OCI-LY1 (cell line): ENCODE measurements around the gene ATP11A.

Experiments used
- H2AFZ ChIP-seq: fragments of 200-600 bp; sonication (generic), shearing (Covaris generic); 2 replicates; pipeline ENCODE4 v1.6.0; 2014; ENCODE audit warnings: antibody characterized with exemption, mild to moderate bottlenecking, low read length
- H3F3A ChIP-seq: fragments of 200-600 bp; sonication (generic), shearing (Covaris generic); 2 replicates; pipeline ENCODE4 v1.6.0; 2014; ENCODE audit warnings: mild to moderate bottlenecking, antibody characterized with exemption, low read length, moderate library complexity; ENCODE audit not compliant: insufficient read depth
- H3K27ac ChIP-seq: fragments of 200-600 bp; sonication (generic); 2 replicates; pipeline ENCODE4 v1.5.1; 2014; ENCODE audit warnings: low read length, mixed run types, mild to moderate bottlenecking, low read depth; ENCODE audit not compliant: poor library complexity, severe bottlenecking
- H3K27me3 ChIP-seq: fragments of 200-600 bp; sonication (generic); 2 replicates; pipeline ENCODE4 v1.6.0; 2014; ENCODE audit warnings: antibody characterized with exemption, mild to moderate bottlenecking, low read length, moderate library complexity; ENCODE audit not compliant: insufficient read depth
- H3K36me3 ChIP-seq: fragments of 200-600 bp; sonication (generic); 2 replicates; pipeline ENCODE4 v1.6.1; 2014; ENCODE audit warnings: mild to moderate bottlenecking, antibody characterized with exemption, low read length, moderate library complexity, mixed read lengths; ENCODE audit not compliant: insufficient read depth
- H3K4me1 ChIP-seq: fragments of 200-600 bp; sonication (generic); 2 replicates; pipeline ENCODE4 v1.5.1; 2014; ENCODE audit warnings: mild to moderate bottlenecking, low read length, moderate library complexity; ENCODE audit not compliant: insufficient read depth, severe bottlenecking
- H3K4me2 ChIP-seq: fragments of 200-600 bp; sonication (generic), shearing (Covaris generic); 2 replicates; pipeline ENCODE4 v1.6.1; 2014; ENCODE audit warnings: low read length
- H3K4me3 ChIP-seq: fragments of 200-600 bp; sonication (generic); 2 replicates; pipeline ENCODE4 v1.5.1; 2014; ENCODE audit warnings: low read length, low read depth, mild to moderate bottlenecking, mixed read lengths; ENCODE audit not compliant: poor library complexity, severe bottlenecking
- H3K79me2 ChIP-seq: fragments of 200-600 bp; shearing (Covaris generic); 2 replicates; pipeline ENCODE4 v1.6.1; 2016; ENCODE audit warnings: mixed run types, low read length, mixed read lengths; ENCODE audit not compliant: insufficient read depth
- H3K9ac ChIP-seq: fragments of 200-600 bp; sonication (generic), shearing (Covaris generic); 2 replicates; pipeline ENCODE4 v1.6.1; 2014; ENCODE audit warnings: mild to moderate bottlenecking, low read length, mixed read lengths
- H3K9me2 ChIP-seq: fragments of 200-600 bp; sonication (generic), shearing (Covaris generic); 2 replicates; pipeline ENCODE4 v1.6.1; 2014; ENCODE audit warnings: low read depth, mild to moderate bottlenecking, low read length, mixed read lengths
- H3K9me3 ChIP-seq: fragments of 200-600 bp; shearing (Covaris generic); 2 replicates; pipeline ENCODE4 v1.6.1; 2014; ENCODE audit warnings: low read length, mixed read lengths
- H4K20me1 ChIP-seq: fragments of 200-600 bp; sonication (generic), shearing (Covaris generic); 2 replicates; pipeline ENCODE4 v1.6.0; 2016; ENCODE audit warnings: mild to moderate bottlenecking, low read length; ENCODE audit not compliant: insufficient read depth
- CTCF ChIP-seq: fragments of 200-600 bp; sonication (generic), shearing (Covaris generic); IDR thresholded peaks from 2 replicates; pipeline ENCODE4 v1.5.1; 2017; ENCODE audit warnings: mild to moderate bottlenecking, antibody characterized with exemption, low read length, moderate library complexity, mixed read lengths
- EZH2 ChIP-seq: fragments of 200-600 bp; sonication (generic), shearing (Covaris generic); IDR thresholded peaks from 2 replicates; pipeline ENCODE4 v1.8.0; 2017; ENCODE audit warnings: borderline replicate concordance, mixed run types, mild to moderate bottlenecking, antibody characterized with exemption, low read length, moderate library complexity, mixed read lengths

The ATP11A gene

GRCh38 chr13:112720251-112720650 is 30.4 kb downstream of the ATP11A start:
- TF ChIP-seq CTCF (no peak), EZH2 (no peak)
- Histone ChIP-seq H3K79me2 (no peaks in the 10 kb centered on the region), H3K4me2 (no peak overlapping the region), H3K9ac (no peak overlapping the region), H2AFZ (no peak overlapping the region), H4K20me1 (no peaks in the 10 kb centered on the region), H3K27ac (no peak overlapping the region), H3F3A (no peaks in the 10 kb centered on the region), H3K9me2 (no peaks in the 10 kb centered on the region), H3K4me3 (no peak overlapping the region), H3K9me3 (no peaks in the 10 kb centered on the region), H3K36me3 (no peaks in the 10 kb centered on the region), H3K4me1 (no peaks in the 10 kb centered on the region), H3K27me3 (no peaks in the 10 kb centered on the region; the same call in 1 of the 2 replicates)

- no peak overlapping the region for H3K4me2 ChIP-seq
- H3K4me1 ChIP-seq: no peaks in the 10 kb centered on the region
- H3K27me3 ChIP-seq: no peaks in the 10 kb centered on the region; the same call in 1 of the 2 replicates
- H3K9ac ChIP-seq: no peak overlapping the region
- no peak overlapping the region for H3K4me3 ChIP-seq
- no peaks in the 10 kb centered on the region for H4K20me1 ChIP-seq
- TF ChIP-seq CTCF (no peak), EZH2 (no peak)
- no peaks in the 10 kb centered on the region for H3K9me3 ChIP-seq
- H3K9me2 ChIP-seq: no peaks in the 10 kb centered on the region
- no peaks in the 10 kb centered on the region for H3F3A ChIP-seq
- H3K36me3 ChIP-seq: no peaks in the 10 kb centered on the region
- H3K27ac ChIP-seq: no peak overlapping the region
- no peak overlapping the region for H2AFZ ChIP-seq
- no peaks in the 10 kb centered on the region for H3K79me2 ChIP-seq
These were observed 31.0 kb downstream of the ATP11A start for GRCh38 chr13:112720814-112721197.

GRCh38 chr13:112721198-112722104 is 31.6 kb downstream of the ATP11A start:
- Histone ChIP-seq H3K27ac (no peak overlapping the region), H3F3A (no peaks in the 10 kb centered on the region), H3K27me3 (no peaks in the 10 kb centered on the region; the same call in 1 of the 2 replicates)

More at GRCh38 chr13:112721198-112722104, 31.6 kb downstream of the ATP11A start:
- no peaks in the 10 kb centered on the region for H3K9me2 ChIP-seq
- no peaks in the 10 kb centered on the region for H3K79me2 ChIP-seq
- no peaks in the 10 kb centered on the region for H4K20me1 ChIP-seq
- no peak for TF ChIP-seq CTCF
- no peak for TF ChIP-seq EZH2
- no peaks in the 10 kb centered on the region for H3K9me3 ChIP-seq
- H3K4me2 ChIP-seq: no peak overlapping the region
- H3K4me1 ChIP-seq: no peaks in the 10 kb centered on the region
- H3K36me3 ChIP-seq: no peaks in the 10 kb centered on the region
- no peak overlapping the region for H3K4me3 ChIP-seq
- H2AFZ ChIP-seq: no peak overlapping the region
- no peak overlapping the region for H3K9ac ChIP-seq
